PFSK-1 (cell line): ENCODE data around the gene DOCK8.

Experiments
- POLR2AphosphoS5 ChIP-seq: IDR thresholded peaks from 2 replicates; pipeline ENCODE4 v1.6.1; 2012; ENCODE audit warnings: low read depth, mild to moderate bottlenecking, control low read depth, low read length, moderate library complexity
- TAF1 ChIP-seq: IDR thresholded peaks from 2 replicates; pipeline ENCODE4 v1.6.1; 2012; ENCODE audit warnings: low read length, control low read depth, borderline replicate concordance; ENCODE audit not compliant: insufficient read depth

GRCh38 chr9:357560-357959, 142.9 kb downstream of the DOCK8 start:
- TF ChIP-seq TAF1 (no peak), POLR2AphosphoS5 (no peak)
